AG04450 (cell line): ENCODE data around the gene GPATCH8. TPM values are rescaled to one million over a fixed set of nuclear protein-coding genes. Genes with fewer than 3 reads are reported as not detected.
"Not testable (repeated sequence)": the region's sequence is repeated elsewhere in the genome, so short reads cannot be mapped to it uniquely, and the experiment has no call there.

Experiments
- CTCF ChIA-PET: fragments of 300-600, 350-600 bp; formaldehyde crosslinking; extraction: SDS; loops from one replicate; lab custom pipeline; 2022; ENCODE audit warnings: antibody characterized with exemption, inconsistent platforms; lab: Charles Lee
- POLR2A ChIA-PET: fragments of 350-600 bp; formaldehyde crosslinking; extraction: SDS; loops from one replicate; lab custom pipeline; 2021; ENCODE audit warnings: antibody characterized with exemption, inconsistent platforms; lab: Yijun Ruan, JAX
- DNase-seq: peaks from one replicate; pipeline ENCODE4 v3.0.0-alpha.2; 2011; ENCODE audit warnings: low read depth, low spot score
- H3K27ac ChIP-seq: one replicate; pipeline ENCODE4 v1.5.1; 2012; ENCODE audit warnings: low read depth, low read length, control low read depth
- H3K27me3 ChIP-seq: one replicate; pipeline ENCODE4 v1.6.0; 2012; ENCODE audit warnings: low read length; ENCODE audit not compliant: control insufficient read depth, insufficient read depth
- H3K4me3 ChIP-seq: 2 replicates; pipeline ENCODE4 v1.5.1; 2011; ENCODE audit warnings: mild to moderate bottlenecking, low read depth, low read length, control low read depth
- H3K9me3 ChIP-seq: 2 replicates; pipeline ENCODE4 v1.5.1; 2012; ENCODE audit warnings: low read length; ENCODE audit not compliant: control insufficient read depth, insufficient read depth
- CTCF ChIP-seq: IDR thresholded peaks from 2 replicates; pipeline ENCODE4 v1.5.1; 2011; ENCODE audit warnings: low read depth, low read length, control low read depth, inconsistent platforms
- polyA plus RNA-seq: library from polyadenylated mRNA; depleted of rRNA; stranded (reverse); fragments of >200 nt; gene quantifications from 2 replicates; pipeline ENCODE4 v1.2.3, GENCODE V29; 2011

GPATCH8 gene
- polyA plus RNA-seq, 1 experiment = 16.4 TPM

GRCh38 chr17:44367231-44367979 is 135.8 kb downstream of the GPATCH8 start:
- no peak for TF ChIP-seq CTCF
- Histone ChIP-seq H3K27ac (no peak overlapping the region), H3K27me3 (peaks cover 24% of the 10 kb centered on the region), H3K4me3 (no peak overlapping the region), H3K9me3 (no peaks in the 10 kb centered on the region; the same call in 1 of the 2 replicates)
- CTCF ChIA-PET = interaction anchor here (0.9 kb wide), 1 partner anchor 8 kb away, joined by 3 read pairs; no protein-coding TSS in a partner anchor
- POLR2A ChIA-PET = no interaction called here
- no peak for DNase-seq

- H3K9me3 ChIP-seq, DNase-seq, H3K27ac ChIP-seq, POLR2A ChIA-PET, H3K4me3 ChIP-seq: not testable (repeated sequence)
- peaks cover 21% of the 10 kb centered on the region for H3K27me3 ChIP-seq
- CTCF ChIA-PET = interaction anchor here (0.6 to 1.4 kb wide), 2 partner anchors 13 to 41 kb away, joined by 3 to 5 read pairs; no protein-coding TSS in a partner anchor
Observed at GRCh38 chr17:44365051-44365450, 138.2 kb downstream of the GPATCH8 start.

GRCh38 chr17:44363613-44364159 is 139.5 kb downstream of the GPATCH8 start, which contains the start of gene FAM171A2:
TSS of gene FAM171A2 (minus strand) at chr17:44363853. CDS start at chr17:44363714, 139 bp downstream.
- peak; percentile 28; the same call in 1 of the 2 replicates for TF ChIP-seq CTCF
- peak; percentile 20 for DNase-seq
- H3K4me3 ChIP-seq = peak within 1 kb of the TSS; percentile 71
- H3K9me3 ChIP-seq = no peaks in the 10 kb centered on the region
- peaks cover 21% of the 10 kb centered on the region for H3K27me3 ChIP-seq
- ChIA-PET POLR2A (interaction anchor here (0.5 to 1.0 kb wide), 2 partner anchors 142 to 145 kb away, joined by 3 to 4 read pairs; no protein-coding TSS in a partner anchor), CTCF (interaction anchor here (0.6 to 2.4 kb wide), 21 partner anchors 12 to 280 kb away, joined by 3 to 18 read pairs (median 5); partner anchors contain the start of gene TMUB2)
- H3K27ac ChIP-seq = no peak within 1 kb of the TSS

GRCh38 chr17:44362949-44363612 is 140.1 kb downstream of the GPATCH8 start:
- ChIA-PET CTCF (interaction anchor here (0.6 to 2.4 kb wide), 22 partner anchors 8 to 274 kb away, joined by 3 to 18 read pairs (median 4); partner anchors contain the start of gene TMUB2), POLR2A (interaction anchor here (0.5 to 1.0 kb wide), 2 partner anchors 141 to 145 kb away, joined by 3 to 4 read pairs; no protein-coding TSS in a partner anchor)
- Histone ChIP-seq H3K4me3 (peak overlapping the region; percentile 71), H3K9me3 (no peaks in the 10 kb centered on the region), H3K27me3 (peaks cover 21% of the 10 kb centered on the region), H3K27ac (no peak overlapping the region)
- no peak for DNase-seq
- no peak for TF ChIP-seq CTCF

GRCh38 chr17:44362459-44362948 is 140.7 kb downstream of the GPATCH8 start:
- peak overlapping the region; percentile 71 for H3K4me3 ChIP-seq
- no peak overlapping the region for H3K27ac ChIP-seq
- ChIA-PET CTCF (interaction anchor here (0.6 to 2.4 kb wide), 10 partner anchors 9 to 275 kb away, joined by 3 to 18 read pairs (median 6); no protein-coding TSS in a partner anchor), POLR2A (interaction anchor here (2.5 kb wide), 1 partner anchor 17 kb away, joined by 10 read pairs; the partner anchor contains the start of gene GRN)
- DNase-seq = no peak
- TF ChIP-seq CTCF = no peak
- H3K27me3 ChIP-seq = peaks cover 18% of the 10 kb centered on the region
- H3K9me3 ChIP-seq = no peaks in the 10 kb centered on the region
